ENCODE results near the gene ZNF354B. TPM values are rescaled to one million over a fixed set of nuclear protein-coding genes. Genes with fewer than 3 reads are reported as not detected.

Gene ZNF354B
- polyA plus RNA-seq, 1 of the 3 experiments (the other 2 are of a cell fraction), result 7.1 TPM

GRCh38 chr5:178859625-178860521 lies at the start of gene ZNF354B (continued):
- TF ChIP-seq, protein P1, sequence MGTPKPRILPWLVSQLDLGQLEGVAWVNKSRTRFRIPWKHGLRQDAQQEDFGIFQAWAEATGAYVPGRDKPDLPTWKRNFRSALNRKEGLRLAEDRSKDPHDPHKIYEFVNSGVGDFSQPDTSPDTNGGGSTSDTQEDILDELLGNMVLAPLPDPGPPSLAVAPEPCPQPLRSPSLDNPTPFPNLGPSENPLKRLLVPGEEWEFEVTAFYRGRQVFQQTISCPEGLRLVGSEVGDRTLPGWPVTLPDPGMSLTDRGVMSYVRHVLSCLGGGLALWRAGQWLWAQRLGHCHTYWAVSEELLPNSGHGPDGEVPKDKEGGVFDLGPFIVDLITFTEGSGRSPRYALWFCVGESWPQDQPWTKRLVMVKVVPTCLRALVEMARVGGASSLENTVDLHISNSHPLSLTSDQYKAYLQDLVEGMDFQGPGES (IDR thresholded peaks at IDR 0.05; ENCODE audit: low read depth, low read length), result no peak
- peak; percentile 62; the same call in 1 of the 2 replicates for TF ChIP-seq POLR2AphosphoS5 (IDR thresholded peaks at IDR 0.05; ENCODE audit: low read depth, low read length)
- no peak for TF ChIP-seq USF2 (IDR thresholded peaks at IDR 0.05; ENCODE audit: borderline replicate concordance, low read depth, low read length)
- TF ChIP-seq NFIC (IDR thresholded peaks at IDR 0.05; ENCODE audit: borderline replicate concordance), result no peak
- TF ChIP-seq, protein P2, sequence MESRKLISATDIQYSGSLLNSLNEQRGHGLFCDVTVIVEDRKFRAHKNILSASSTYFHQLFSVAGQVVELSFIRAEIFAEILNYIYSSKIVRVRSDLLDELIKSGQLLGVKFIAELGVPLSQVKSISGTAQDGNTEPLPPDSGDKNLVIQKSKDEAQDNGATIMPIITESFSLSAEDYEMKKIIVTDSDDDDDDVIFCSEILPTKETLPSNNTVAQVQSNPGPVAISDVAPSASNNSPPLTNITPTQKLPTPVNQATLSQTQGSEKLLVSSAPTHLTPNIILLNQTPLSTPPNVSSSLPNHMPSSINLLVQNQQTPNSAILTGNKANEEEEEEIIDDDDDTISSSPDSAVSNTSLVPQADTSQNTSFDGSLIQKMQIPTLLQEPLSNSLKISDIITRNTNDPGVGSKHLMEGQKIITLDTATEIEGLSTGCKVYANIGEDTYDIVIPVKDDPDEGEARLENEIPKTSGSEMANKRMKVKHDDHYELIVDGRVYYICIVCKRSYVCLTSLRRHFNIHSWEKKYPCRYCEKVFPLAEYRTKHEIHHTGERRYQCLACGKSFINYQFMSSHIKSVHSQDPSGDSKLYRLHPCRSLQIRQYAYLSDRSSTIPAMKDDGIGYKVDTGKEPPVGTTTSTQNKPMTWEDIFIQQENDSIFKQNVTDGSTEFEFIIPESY (IDR thresholded peaks at IDR 0.05; ENCODE audit: borderline replicate concordance, low read depth), result peak; percentile 61; the same call in 1 of the 2 replicates
- peak; percentile 87 for TF ChIP-seq MXI1 (IDR thresholded peaks at IDR 0.05; ENCODE audit: low read depth, low read length)
- TF ChIP-seq TEAD4 (IDR thresholded peaks at IDR 0.05; ENCODE audit: borderline replicate concordance, insufficient read depth), result no peak
- TF ChIP-seq RAD21 (IDR thresholded peaks at IDR 0.05; ENCODE audit: low read length), result 0 out of 2 replicates have a peak, but pooled peaks have one; percentile 5
- TF ChIP-seq RXRA (IDR thresholded peaks at IDR 0.05; ENCODE audit: borderline replicate concordance, low read depth), result no peak
- no peak for TF ChIP-seq FOSL2 (IDR thresholded peaks at IDR 0.05; ENCODE audit: borderline replicate concordance, low read depth)

- CTCF ChIA-PET, result interaction anchor here (0.6 to 1.5 kb wide), 7 partner anchors 9 to 227 kb away, joined by 3 to 7 read pairs (median 4); partner anchors contain the start of genes COL23A1, ZNF354A and ZNF354B
- Histone ChIP-seq H3K4me2 (no peak overlapping the region), H3F3A (replicated peaks; ENCODE audit: insufficient read depth) (no peaks in the 10 kb centered on the region), H4K20me1 (ENCODE audit: insufficient read depth) (no peaks in the 10 kb centered on the region), H3K9me2 (no peaks in the 10 kb centered on the region), H2AFZ (ENCODE audit: low read depth) (no peak overlapping the region), H3K4me3 (ENCODE audit: low read depth in 2 of 2, low read length in 1 of 2) (peak overlapping the region in 1 of 2 experiments; percentile 21; a peak in 1 of 4 replicates), H3K4me1 (ENCODE audit: control insufficient read depth in 1 of 2, insufficient read depth in 2 of 2, low read depth in 1 of 2, low read length in 1 of 2) (peaks cover 0 to 4% of the 10 kb centered on the region in 2 experiments; a peak in 1 of 4 replicates), H3K79me2 (ENCODE audit: insufficient read depth) (no peaks in the 10 kb centered on the region), H3K9me3 (0 out of 2 replicates have a peak, but pooled peaks cover 2% of the 10 kb centered on the region), H3K36me3 (replicated peaks in 1 of 2; ENCODE audit: control insufficient read depth in 1 of 2, insufficient read depth in 2 of 2, low read length in 1 of 2) (no peaks in the 10 kb centered on the region), H3K27ac (ENCODE audit: low read depth in 2 of 2, low read length in 1 of 2) (no peak overlapping the region), H3K27me3 (ENCODE audit: insufficient read depth) (no peaks in the 10 kb centered on the region), H3K9ac (no peak overlapping the region)
- POLR2A ChIA-PET, result no interaction called here
- TF ChIP-seq MEF2A (IDR thresholded peaks at IDR 0.05; ENCODE audit: borderline replicate concordance, low read depth), result no peak
- TF ChIP-seq, protein P1 (IDR thresholded peaks at IDR 0.05; ENCODE audit: low read depth, low read length), result no peak
- TF ChIP-seq FOSL2 (IDR thresholded peaks at IDR 0.05; ENCODE audit: borderline replicate concordance, low read depth), result no peak
- no peak for TF ChIP-seq RXRA (IDR thresholded peaks at IDR 0.05; ENCODE audit: borderline replicate concordance, low read depth)
- TF ChIP-seq FOXM1 (IDR thresholded peaks at IDR 0.05; ENCODE audit: low read depth), result no peak
- no peak for TF ChIP-seq GATA2 (CRISPR knock-in tag; IDR thresholded peaks at IDR 0.05)
- TF ChIP-seq RCOR1 (IDR thresholded peaks at IDR 0.05; ENCODE audit: low read length), result no peak
- TF ChIP-seq, protein P3, sequence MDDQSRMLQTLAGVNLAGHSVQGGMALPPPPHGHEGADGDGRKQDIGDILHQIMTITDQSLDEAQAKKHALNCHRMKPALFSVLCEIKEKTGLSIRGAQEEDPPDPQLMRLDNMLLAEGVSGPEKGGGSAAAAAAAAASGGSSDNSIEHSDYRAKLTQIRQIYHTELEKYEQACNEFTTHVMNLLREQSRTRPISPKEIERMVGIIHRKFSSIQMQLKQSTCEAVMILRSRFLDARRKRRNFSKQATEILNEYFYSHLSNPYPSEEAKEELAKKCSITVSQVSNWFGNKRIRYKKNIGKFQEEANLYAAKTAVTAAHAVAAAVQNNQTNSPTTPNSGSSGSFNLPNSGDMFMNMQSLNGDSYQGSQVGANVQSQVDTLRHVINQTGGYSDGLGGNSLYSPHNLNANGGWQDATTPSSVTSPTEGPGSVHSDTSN (IDR thresholded peaks at IDR 0.05), result no peak
- TF ChIP-seq, protein P4, sequence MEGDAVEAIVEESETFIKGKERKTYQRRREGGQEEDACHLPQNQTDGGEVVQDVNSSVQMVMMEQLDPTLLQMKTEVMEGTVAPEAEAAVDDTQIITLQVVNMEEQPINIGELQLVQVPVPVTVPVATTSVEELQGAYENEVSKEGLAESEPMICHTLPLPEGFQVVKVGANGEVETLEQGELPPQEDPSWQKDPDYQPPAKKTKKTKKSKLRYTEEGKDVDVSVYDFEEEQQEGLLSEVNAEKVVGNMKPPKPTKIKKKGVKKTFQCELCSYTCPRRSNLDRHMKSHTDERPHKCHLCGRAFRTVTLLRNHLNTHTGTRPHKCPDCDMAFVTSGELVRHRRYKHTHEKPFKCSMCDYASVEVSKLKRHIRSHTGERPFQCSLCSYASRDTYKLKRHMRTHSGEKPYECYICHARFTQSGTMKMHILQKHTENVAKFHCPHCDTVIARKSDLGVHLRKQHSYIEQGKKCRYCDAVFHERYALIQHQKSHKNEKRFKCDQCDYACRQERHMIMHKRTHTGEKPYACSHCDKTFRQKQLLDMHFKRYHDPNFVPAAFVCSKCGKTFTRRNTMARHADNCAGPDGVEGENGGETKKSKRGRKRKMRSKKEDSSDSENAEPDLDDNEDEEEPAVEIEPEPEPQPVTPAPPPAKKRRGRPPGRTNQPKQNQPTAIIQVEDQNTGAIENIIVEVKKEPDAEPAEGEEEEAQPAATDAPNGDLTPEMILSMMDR (IDR thresholded peaks at IDR 0.05), result no peak
- no peak for TF ChIP-seq TEAD4 (IDR thresholded peaks at IDR 0.05; ENCODE audit: borderline replicate concordance, insufficient read depth)
- 18% methylated on average over 2 of the region's 8 CpGs for WGBS (ENCODE audit: low lambda C conversion rate)
- DNase-seq, result peak; percentile 40
These were observed 42.2 kb upstream of the ZNF354B start for GRCh38 chr5:178817506-178817905.

All from SK-N-SH (cell line).